Neural crest cell (in vitro differentiated cells): ENCODE results near the gene ZGRF1. TPM values are rescaled to one million over a fixed set of nuclear protein-coding genes. Genes with fewer than 3 reads are reported as not detected.
"Not testable (repeated sequence)": the region's sequence is repeated elsewhere in the genome, so short reads cannot be mapped to it uniquely, and the experiment has no call there.

Experiments
- DNase-seq: peaks from one replicate; pipeline ENCODE4 v3.0.0; 2021; ENCODE audit warnings: low read depth, mixed read lengths, low spot score
- H3K27ac Mint-ChIP-seq: one replicate; pipeline ENCODE4 v1.8.0; 2021; ENCODE audit warnings: mild to moderate bottlenecking, mixed read lengths; ENCODE audit not compliant: unreplicated experiment
- H3K27me3 Mint-ChIP-seq: 2 replicates; pipeline ENCODE4 v1.8.0; 2021; ENCODE audit warnings: low read depth, mild to moderate bottlenecking, mixed read lengths
- H3K36me3 Mint-ChIP-seq: 2 replicates; pipeline ENCODE4 v1.8.0; 2021; ENCODE audit warnings: low read depth, mild to moderate bottlenecking, mixed read lengths
- H3K4me1 Mint-ChIP-seq: 2 replicates; pipeline ENCODE4 v1.8.0; 2021; ENCODE audit warnings: mixed read lengths
- H3K4me3 Mint-ChIP-seq: one replicate; pipeline ENCODE4 v1.8.0; 2021; ENCODE audit warnings: mild to moderate bottlenecking, mixed read lengths
- H3K9me3 Mint-ChIP-seq: 2 replicates; pipeline ENCODE4 v1.8.0; 2021; ENCODE audit warnings: mixed read lengths
- CTCF ChIP-seq: fragments of 200-600 bp; sonication (generic); conservative IDR thresholded peaks from 2 replicates; pipeline ENCODE4 v1.5.0; 2021; ENCODE audit warnings: antibody characterized with exemption, mild to moderate bottlenecking
- total RNA-seq: library from RNA; stranded (reverse); gene quantifications from 2 replicates; pipeline ENCODE4 v1.2.1, GENCODE V29; 2021

The ZGRF1 gene
- total RNA-seq, 1 donor from 2014 or later: 36.0 TPM

GRCh38 chr4:112559053-112559452, 77.7 kb downstream of the ZGRF1 start:
- Mint-ChIP-seq H3K4me1 (no peaks in the 10 kb centered on the region), H3K9me3 (no peaks in the 10 kb centered on the region), H3K4me3 (no peak overlapping the region)

GRCh38 chr4:112557676-112558411, 78.9 kb downstream of the ZGRF1 start:
- Mint-ChIP-seq H3K27ac (no peak overlapping the region), H3K4me3 (no peak overlapping the region), H3K36me3 (peaks cover 10% of the 10 kb centered on the region), H3K4me1 (no peaks in the 10 kb centered on the region), H3K27me3 (no peaks in the 10 kb centered on the region), H3K9me3 (no peaks in the 10 kb centered on the region)
- DNase-seq: no peak
- no peak for TF ChIP-seq CTCF

More at GRCh38 chr4:112559053-112559452, 77.7 kb downstream of the ZGRF1 start:
- no peak overlapping the region for H3K27ac Mint-ChIP-seq
- DNase-seq: no peak
- no peaks in the 10 kb centered on the region for H3K27me3 Mint-ChIP-seq
- H3K36me3 Mint-ChIP-seq: peaks cover 10% of the 10 kb centered on the region
- TF ChIP-seq CTCF: no peak

GRCh38 chr4:112554271-112554670, 82.4 kb downstream of the ZGRF1 start:
- H3K27ac Mint-ChIP-seq, H3K9me3 Mint-ChIP-seq, DNase-seq, H3K36me3 Mint-ChIP-seq, H3K27me3 Mint-ChIP-seq, H3K4me3 Mint-ChIP-seq, H3K4me1 Mint-ChIP-seq: not testable (repeated sequence)

- Mint-ChIP-seq H3K4me3 (no peak overlapping the region), H3K27me3 (no peaks in the 10 kb centered on the region), H3K9me3 (no peaks in the 10 kb centered on the region), H3K36me3 (peaks cover 5% of the 10 kb centered on the region), H3K4me1 (no peaks in the 10 kb centered on the region), H3K27ac (no peak overlapping the region)
- no peak for TF ChIP-seq CTCF
- no peak for DNase-seq
Observed at GRCh38 chr4:112552668-112553067, 84.0 kb downstream of the ZGRF1 start.

- Mint-ChIP-seq H3K36me3 (peaks cover 5% of the 10 kb centered on the region), H3K9me3 (no peaks in the 10 kb centered on the region), H3K27me3 (no peaks in the 10 kb centered on the region), H3K27ac (no peak overlapping the region), H3K4me1 (no peaks in the 10 kb centered on the region), H3K4me3 (no peak overlapping the region)
- no peak for TF ChIP-seq CTCF
- no peak for DNase-seq
Observed at GRCh38 chr4:112550728-112551127, 86.0 kb downstream of the ZGRF1 start.

GRCh38 chr4:112546476-112546875, 90.2 kb downstream of the ZGRF1 start:
- Mint-ChIP-seq H3K4me3 (no peak overlapping the region), H3K27ac (no peak overlapping the region), H3K4me1 (no peaks in the 10 kb centered on the region), H3K27me3 (no peaks in the 10 kb centered on the region), H3K36me3 (peaks cover 5% of the 10 kb centered on the region), H3K9me3 (no peaks in the 10 kb centered on the region)
- DNase-seq: no peak
- TF ChIP-seq CTCF: no peak
